HG03045 (cell line): ENCODE results near the gene ACSF3.
"Not testable (repeated sequence)": the region's sequence is repeated elsewhere in the genome, so short reads cannot be mapped to it uniquely, and the experiment has no call there.

ENCODE experiments used
- ATAC-seq: cut with Tn5 transposase; IDR thresholded peaks from one replicate; pipeline ENCODE4 v1.9.1; 2021; ENCODE audit warnings: mild to moderate bottlenecking, moderate library complexity; ENCODE audit not compliant: unreplicated experiment

Gene ACSF3

DNA sequence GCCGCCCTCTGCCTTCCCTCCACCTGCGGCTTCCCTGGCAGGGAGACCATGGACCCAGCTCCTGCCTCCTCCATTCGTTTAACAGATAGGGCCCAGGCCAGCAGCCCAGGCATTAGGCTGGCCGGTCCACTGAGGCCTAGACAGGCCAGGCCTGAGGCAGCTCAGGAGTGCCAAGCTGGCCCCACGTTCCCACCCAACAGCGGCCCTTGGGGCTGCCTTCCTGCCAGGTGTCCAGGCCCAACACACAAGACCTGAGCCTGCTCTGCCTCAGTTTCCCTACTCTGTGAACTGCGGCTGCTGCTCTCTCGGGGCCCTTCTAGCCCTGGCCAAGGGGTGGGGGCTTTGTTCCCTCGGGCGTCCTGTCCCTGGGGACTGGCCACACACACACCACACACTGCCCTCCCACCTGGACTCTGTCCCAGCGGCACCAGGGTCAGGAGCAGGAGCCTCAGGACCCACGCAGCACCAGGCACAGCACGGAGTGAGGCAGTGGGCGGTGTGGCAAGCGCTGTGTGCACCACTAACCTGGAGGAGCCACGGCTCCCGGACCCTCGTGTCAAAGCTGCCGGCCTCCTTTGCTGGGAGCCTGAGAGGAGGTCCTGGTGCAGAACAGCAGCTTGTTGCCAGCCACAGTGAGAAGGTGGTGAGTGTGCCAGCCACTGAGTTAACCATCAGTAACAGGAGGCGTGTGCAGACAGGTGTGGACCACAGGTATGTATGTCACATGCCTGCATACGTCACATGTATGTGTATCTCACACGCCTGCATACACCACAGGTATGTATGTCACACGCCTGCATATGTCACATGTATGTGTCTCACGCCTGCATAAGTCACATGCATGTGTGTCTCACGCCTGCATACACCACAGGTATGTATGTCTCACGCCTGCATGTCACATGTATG lies 63.3 kb downstream of the ACSF3 start:
- no peak for ATAC-seq

DNA sequence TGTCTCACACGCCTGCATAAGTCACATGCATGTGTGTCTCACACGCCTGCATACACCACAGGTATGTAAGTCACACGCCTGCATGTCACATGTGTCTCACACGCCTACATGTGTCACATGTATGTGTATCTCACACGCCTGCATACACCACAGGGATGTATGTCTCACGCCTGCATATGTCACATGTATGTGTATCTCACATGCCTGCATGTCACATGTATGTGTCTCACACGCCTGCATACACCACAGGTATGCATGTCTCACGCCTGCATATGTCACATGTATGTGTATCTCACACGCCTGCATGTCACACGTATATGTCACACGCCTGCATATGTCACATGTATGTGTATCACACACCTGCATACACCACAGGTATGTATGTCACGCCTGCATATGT lies 64.1 kb downstream of the ACSF3 start:
- no peak for ATAC-seq

- ATAC-seq = no peak
Observed at GRCh38 chr16:89159066-89159849, 65.6 kb downstream of the ACSF3 start.

GRCh38 chr16:89159850-89160354 lies 66.2 kb downstream of the ACSF3 start:
- ATAC-seq = no peak

GRCh38 chr16:89160977-89161701 lies 67.5 kb downstream of the ACSF3 start:
- ATAC-seq = no peak

GRCh38 chr16:89161763-89162713 lies 68.4 kb downstream of the ACSF3 start:
- ATAC-seq = no peak

GRCh38 chr16:89163297-89163696 lies 69.6 kb downstream of the ACSF3 start:
- ATAC-seq = no peak

DNA sequence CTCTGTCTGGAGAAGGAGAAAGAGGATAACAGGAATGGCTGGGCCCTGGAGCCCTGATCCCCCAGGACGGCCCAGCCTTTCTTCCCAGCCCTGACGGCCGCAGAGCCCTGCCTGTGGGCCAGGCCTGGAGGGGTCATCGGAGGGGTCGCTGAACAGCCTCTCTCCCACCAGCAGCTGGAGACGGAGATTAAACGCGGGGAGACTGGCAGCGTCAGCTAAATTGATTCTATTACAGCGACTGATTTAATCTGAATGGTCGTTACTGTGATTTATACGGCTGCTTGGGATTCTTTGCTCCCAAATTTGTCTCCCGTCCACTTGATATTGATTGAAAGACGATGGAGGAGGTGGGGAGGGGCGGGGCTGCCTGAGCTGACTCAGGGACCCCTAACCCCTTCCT lies 70.8 kb downstream of the ACSF3 start:
- no peak for ATAC-seq

GRCh38 chr16:89164847-89165680 lies 71.4 kb downstream of the ACSF3 start:
- no peak for ATAC-seq

GRCh38 chr16:89165681-89165979 lies 72.0 kb downstream of the ACSF3 start:
- not testable (repeated sequence) for ATAC-seq

GRCh38 chr16:89166696-89167424 lies 73.2 kb downstream of the ACSF3 start:
- no peak for ATAC-seq

DNA sequence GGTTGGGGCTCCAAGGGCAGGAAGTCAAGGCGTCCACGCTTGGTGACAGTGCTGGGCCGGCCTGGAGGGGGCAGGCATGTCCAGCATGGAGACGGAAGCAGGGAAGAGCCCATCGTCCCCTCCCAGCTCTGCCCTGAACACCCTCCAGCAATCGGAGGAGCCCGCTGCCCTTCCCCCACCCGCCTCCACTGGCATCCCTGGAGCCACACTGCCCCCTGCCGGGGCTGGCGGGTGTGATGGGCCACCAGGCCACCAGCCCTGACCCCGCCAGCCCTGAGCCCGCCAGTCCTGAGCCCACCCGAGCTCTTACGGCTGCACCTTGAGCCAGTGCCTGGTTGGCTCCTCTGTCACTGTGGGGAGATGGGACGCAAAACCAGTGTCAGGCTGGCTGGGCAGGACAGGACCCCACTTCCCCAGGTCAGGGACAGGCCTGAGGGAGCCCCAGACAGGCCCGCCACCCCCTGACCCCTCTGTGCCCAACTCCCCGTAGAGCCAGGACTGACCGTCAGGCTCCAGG lies 73.8 kb downstream of the ACSF3 start:
- ATAC-seq = no peak

DNA sequence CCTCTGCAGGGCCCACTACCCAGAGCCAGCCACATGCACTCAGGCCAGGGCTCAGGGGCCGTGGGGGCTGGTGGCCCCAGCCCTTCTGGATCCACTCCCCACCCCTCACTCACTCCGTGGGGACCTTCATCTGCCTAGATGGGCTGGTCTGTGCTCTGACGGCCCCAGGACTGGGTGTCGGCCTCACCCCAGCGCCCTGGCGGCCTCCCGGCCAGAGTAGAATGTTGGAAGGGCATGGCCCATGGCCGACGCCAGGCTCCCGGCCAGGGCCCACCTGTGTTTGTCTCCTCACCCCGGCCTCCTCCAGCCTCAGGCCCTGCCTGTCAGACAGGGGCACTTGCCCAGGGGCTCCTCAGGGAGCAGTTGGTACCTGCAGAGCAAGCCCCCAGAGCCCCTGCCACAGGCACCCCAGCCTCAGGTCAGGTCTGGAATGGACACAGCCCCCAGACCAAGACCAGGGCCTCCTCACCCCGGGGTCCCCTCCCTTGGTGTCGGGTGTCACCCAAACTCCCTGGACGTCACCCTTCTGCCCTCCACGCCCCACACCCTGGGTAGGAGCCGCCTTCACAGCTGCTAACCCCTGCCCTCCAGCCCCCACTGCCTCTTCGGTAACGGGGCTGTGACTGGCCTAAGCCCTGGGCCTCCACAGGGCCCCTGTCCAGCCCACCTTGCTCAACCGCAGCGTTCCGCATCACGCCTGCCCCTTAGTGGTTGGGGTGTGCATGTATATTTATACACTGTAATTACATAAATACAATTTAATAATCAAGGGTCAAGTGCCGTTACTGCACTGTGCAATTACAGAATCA lies 74.9 kb downstream of the ACSF3 start:
- no peak for ATAC-seq

- ATAC-seq = no peak
Observed at GRCh38 chr16:89169778-89170177, 76.1 kb downstream of the ACSF3 start.

DNA sequence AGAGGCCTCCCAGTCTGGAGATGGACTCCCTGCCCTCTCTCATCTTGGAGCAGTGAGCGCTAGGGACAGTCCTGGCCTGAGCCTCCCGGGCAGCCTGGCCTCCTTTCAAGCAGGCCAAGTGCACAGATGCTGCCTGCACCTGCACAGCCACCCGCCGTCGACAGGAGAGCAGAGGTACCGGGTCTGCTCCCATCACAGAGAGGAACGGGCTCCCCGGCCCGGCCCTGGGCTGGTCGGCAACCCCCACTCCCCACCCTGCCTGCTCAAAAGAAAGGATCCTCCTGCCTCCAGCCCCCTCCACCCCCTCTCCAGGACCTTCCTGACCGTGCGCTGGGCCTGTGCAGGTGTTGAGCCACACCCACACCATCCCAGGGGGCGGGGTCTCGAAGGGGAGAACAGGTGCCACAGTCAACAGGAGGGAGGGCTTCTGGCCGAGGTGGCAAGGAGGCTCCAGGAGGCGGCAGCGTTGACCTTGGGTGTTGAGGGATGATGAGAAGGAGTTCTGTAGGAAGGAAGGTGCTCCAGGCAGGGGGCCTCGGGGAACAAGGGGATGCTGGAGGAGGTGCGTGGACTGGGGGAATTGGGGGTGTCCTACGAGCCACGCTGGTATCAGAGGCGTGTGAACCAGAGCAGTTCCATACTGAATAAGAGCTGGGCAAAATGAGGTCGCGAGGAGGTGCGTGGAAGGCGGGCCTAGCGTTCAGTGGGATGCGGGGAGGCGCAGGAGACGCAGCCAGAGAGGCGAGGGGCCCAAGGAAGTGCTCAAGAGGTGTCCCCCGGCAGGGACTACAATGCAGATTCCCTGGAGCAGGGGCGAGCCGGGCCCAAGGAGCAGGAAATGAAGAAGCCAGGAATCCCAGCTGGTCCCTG lies 76.9 kb downstream of the ACSF3 start:
- no peak for ATAC-seq
